Activated naive CD4-positive, alpha-beta T cell treated with anti-CD3 and anti-CD28 coated beads for 36 hours (primary cell): ENCODE data around the gene GRIK2. TPM values are rescaled to one million over a fixed set of nuclear protein-coding genes. Genes with fewer than 3 reads are reported as not detected.

Source experiments
- CTCF ChIA-PET: fragments of 350-600 bp; sonication (Branson Sonifier 250); formaldehyde crosslinking; loops from one replicate; lab custom pipeline; 2021; ENCODE audit warnings: antibody characterized with exemption; lab: Charles Lee
- DNase-seq: peaks from one replicate; pipeline ENCODE4 v3.0.0-alpha.2; 2020
- H3K27ac Mint-ChIP-seq: one replicate; pipeline ENCODE4 v1.8.0; 2021; ENCODE audit warnings: mild to moderate bottlenecking, mixed read lengths
- H3K27me3 Mint-ChIP-seq: one replicate; pipeline ENCODE4 v1.8.0; 2021; ENCODE audit warnings: low read depth, mixed read lengths
- H3K36me3 Mint-ChIP-seq: one replicate; pipeline ENCODE4 v1.8.0; 2021; ENCODE audit warnings: low read depth, mixed read lengths
- H3K4me1 Mint-ChIP-seq: one replicate; pipeline ENCODE4 v1.8.0; 2021; ENCODE audit warnings: low read depth, mixed read lengths
- H3K4me3 Mint-ChIP-seq: one replicate; pipeline ENCODE4 v1.8.0; 2021; ENCODE audit warnings: mild to moderate bottlenecking, moderate library complexity, mixed read lengths
- H3K9me3 Mint-ChIP-seq: one replicate; pipeline ENCODE4 v1.8.0; 2021; ENCODE audit warnings: mixed read lengths
- intact Hi-C: fragments of 100-400 bp; cut with micrococcal nuclease; formaldehyde crosslinking; loops from one replicate; pipeline ENCODE4 v1.15.1; 2023
- total RNA-seq, 2 experiments: library from RNA; stranded (reverse); gene quantifications; one replicate each; pipeline ENCODE4 v1.2.3, GENCODE V29; 2021

The GRIK2 gene
- total RNA-seq, 2 experiments from 2014 or later, result not detected

DNA sequence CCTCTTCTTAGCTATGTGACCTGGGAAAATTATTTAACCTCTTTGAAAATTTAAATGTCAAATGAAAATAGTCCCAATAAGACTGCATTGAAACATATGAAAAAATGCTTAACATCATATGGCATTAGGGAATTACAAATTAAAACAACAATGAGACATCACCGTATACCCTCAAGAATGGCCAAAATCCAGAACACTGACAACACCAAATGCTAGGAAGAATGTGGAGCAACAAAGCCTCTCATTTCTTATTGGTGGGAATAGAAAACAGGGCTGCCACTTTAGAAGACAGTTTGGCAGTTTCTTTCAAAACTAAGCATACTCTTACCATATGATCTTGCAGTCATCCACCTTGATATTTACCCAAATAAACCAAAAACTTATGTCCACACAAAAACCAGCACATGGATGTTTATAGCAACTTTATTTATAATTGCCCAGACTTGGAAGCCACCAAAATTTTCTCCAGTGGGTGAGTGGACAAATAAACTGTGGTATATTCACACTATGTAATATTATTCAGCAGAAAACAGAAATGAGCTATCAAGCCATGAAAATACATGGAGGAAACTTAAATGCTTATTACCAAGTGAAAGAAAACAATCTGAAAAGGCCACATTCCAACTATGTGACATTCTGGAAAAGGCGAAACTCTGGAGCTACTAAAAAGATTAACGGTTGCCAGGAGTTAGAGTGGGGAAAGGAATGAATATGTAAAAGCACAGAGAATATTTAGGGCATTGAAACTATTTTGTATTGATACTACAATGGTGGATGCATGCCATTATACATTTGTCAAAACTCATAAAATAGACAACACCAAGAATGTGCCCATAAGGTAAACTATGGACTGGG lies 459.9 kb downstream of the GRIK2 start:
- Mint-ChIP-seq H3K27ac (no peak overlapping the region), H3K9me3 (no peaks in the 10 kb centered on the region), H3K4me1 (no peaks in the 10 kb centered on the region), H3K27me3 (no peaks in the 10 kb centered on the region), H3K4me3 (no peak overlapping the region), H3K36me3 (no peaks in the 10 kb centered on the region)
- intact Hi-C loops, result no loop called here
- CTCF ChIA-PET, result interaction anchor here (0.6 kb wide), 1 partner anchor 48 kb away, joined by 3 read pairs; no protein-coding TSS in a partner anchor
- DNase-seq, result no peak

DNA sequence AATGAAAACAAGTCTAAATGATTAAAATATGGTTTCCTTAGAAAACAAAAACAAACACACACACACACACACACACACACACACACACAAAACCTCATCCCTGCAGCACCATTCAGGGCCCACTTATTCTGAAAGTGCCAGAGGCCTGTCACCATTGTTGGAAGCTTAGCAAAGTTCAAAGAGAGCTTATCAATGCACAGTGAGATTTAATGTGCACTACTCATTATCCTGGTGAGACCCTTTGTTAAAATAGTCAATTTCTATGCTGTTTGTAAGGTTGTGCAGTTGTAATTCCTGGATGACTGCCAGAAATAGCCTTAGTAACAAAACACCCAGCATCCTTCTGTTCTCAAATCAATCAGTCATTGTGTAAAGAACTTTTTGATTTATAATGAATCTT lies 482.9 kb downstream of the GRIK2 start:
- CTCF ChIA-PET, result no interaction called here
- intact Hi-C loops, result no loop called here

DNA sequence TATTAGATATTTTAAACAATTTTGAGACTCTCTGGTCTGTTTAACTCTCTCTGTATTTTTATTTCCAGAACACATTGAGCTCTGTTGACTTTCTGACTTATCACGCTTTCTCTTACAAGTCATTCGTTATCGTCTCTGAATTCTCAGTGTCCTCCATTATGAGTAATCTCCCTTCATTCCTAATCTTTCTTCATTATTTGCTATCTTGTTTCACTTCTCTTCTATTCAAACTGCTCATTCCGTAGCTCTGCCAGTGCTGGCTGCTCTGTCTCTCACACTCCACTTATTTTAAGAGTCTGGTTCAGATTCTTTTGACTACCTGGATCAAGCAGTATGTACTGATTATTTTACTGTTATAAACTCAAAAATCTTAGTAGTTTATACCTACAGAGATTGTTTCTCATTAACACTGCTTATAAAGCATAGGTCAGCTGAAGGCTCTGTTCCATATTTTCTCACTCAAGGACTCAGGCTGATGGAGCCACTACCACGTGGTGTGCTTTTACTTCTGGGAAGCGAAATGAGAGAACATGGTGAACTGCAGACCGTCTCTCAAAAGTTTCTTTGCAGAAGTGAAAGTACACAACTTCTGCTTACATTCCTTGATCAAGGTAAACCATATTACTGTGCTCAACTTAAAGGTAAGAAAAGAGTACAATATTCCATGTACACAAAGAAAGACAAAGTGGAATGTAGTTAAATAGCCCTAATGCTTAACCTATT lies 485.2 kb downstream of the GRIK2 start:
- Mint-ChIP-seq H3K36me3 (no peaks in the 10 kb centered on the region), H3K9me3 (peaks cover 7% of the 10 kb centered on the region), H3K27me3 (no peaks in the 10 kb centered on the region), H3K4me3 (no peak overlapping the region), H3K27ac (no peak overlapping the region), H3K4me1 (no peaks in the 10 kb centered on the region)
- no peak for DNase-seq
- CTCF ChIA-PET, result no interaction called here
- intact Hi-C loops, result no loop called here

More for the DNA sequence above, 482.9 kb downstream of the GRIK2 start:
- Mint-ChIP-seq H3K4me3 (no peak overlapping the region), H3K27ac (no peak overlapping the region), H3K36me3 (no peaks in the 10 kb centered on the region), H3K9me3 (peaks cover 10% of the 10 kb centered on the region), H3K27me3 (no peaks in the 10 kb centered on the region), H3K4me1 (no peaks in the 10 kb centered on the region)
- no peak for DNase-seq

DNA sequence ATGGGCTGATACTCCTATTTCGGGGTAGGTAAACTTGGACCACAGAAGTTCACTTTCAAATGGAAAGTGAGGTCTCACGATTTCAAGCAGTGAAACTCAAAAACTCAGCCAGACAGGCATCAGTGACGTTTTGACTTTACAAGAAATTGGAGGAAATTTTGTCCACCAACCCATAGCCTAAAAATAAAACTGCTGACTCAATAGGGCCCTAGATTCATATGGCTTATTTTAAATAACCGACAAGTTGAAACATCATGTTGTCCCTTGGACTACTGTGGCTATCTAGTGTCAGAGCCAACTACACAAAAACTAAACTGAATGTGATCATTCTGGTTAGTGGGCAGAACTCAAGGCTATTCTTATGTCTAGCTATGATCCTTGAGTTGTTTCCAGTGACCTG lies 486.3 kb downstream of the GRIK2 start:
- CTCF ChIA-PET, result no interaction called here
- H3K4me1 Mint-ChIP-seq, result no peaks in the 10 kb centered on the region
- peaks cover 5% of the 10 kb centered on the region for H3K9me3 Mint-ChIP-seq
- H3K27ac Mint-ChIP-seq, result no peak overlapping the region
- no peak for DNase-seq
- H3K27me3 Mint-ChIP-seq, result no peaks in the 10 kb centered on the region
- no peaks in the 10 kb centered on the region for H3K36me3 Mint-ChIP-seq
- H3K4me3 Mint-ChIP-seq, result no peak overlapping the region
- intact Hi-C loops, result no loop called here

DNA sequence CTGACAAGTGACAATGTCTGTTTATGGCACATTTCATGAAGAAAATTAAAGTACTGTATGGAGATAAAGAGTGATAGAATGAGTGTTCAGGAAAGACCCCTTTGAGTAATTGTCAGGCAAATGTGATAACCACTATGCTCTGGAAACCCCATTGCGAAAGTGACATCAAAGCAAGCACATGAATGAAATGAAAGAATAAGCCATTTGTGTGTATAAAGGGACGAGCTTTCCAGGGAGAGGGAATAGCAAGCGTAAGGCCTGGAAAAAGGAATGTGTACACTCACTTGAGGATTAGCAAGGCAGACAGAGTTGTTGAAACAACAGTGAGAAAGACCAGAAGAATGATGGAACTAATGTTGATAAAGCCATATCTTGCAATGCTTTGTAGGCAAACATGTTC lies 490.0 kb downstream of the GRIK2 start:
- Mint-ChIP-seq H3K4me3 (no peak overlapping the region), H3K27me3 (no peaks in the 10 kb centered on the region), H3K4me1 (no peaks in the 10 kb centered on the region), H3K36me3 (no peaks in the 10 kb centered on the region), H3K27ac (no peak overlapping the region), H3K9me3 (peaks cover 1% of the 10 kb centered on the region)
- intact Hi-C loops, result no loop called here
- DNase-seq, result no peak
- CTCF ChIA-PET, result no interaction called here

DNA sequence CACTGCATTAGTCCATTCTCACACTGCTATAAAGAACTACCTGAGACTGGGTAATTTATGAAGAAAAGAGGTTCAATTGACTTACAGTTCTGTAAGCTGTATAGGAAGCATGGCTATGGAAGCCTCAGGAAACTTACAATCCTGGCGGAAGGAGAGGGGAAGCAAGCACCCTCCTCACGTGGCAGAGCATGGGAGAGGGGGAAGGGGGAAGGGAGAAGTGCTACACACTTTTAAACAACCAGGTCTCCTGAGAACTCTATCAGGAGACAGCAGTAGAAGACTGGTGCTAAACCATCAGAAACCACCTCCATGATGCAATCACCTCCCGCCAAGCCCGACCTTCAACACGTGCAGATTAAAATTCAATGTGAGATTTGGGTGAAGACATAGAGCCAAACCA lies 494.0 kb downstream of the GRIK2 start:
- H3K4me1 Mint-ChIP-seq, result no peaks in the 10 kb centered on the region
- H3K4me3 Mint-ChIP-seq, result no peak overlapping the region
- H3K36me3 Mint-ChIP-seq, result no peaks in the 10 kb centered on the region
- peaks cover 1% of the 10 kb centered on the region for H3K9me3 Mint-ChIP-seq
- H3K27me3 Mint-ChIP-seq, result no peaks in the 10 kb centered on the region
- no peak for DNase-seq
- intact Hi-C loops, result no loop called here
- no peak overlapping the region for H3K27ac Mint-ChIP-seq
- CTCF ChIA-PET, result no interaction called here

DNA sequence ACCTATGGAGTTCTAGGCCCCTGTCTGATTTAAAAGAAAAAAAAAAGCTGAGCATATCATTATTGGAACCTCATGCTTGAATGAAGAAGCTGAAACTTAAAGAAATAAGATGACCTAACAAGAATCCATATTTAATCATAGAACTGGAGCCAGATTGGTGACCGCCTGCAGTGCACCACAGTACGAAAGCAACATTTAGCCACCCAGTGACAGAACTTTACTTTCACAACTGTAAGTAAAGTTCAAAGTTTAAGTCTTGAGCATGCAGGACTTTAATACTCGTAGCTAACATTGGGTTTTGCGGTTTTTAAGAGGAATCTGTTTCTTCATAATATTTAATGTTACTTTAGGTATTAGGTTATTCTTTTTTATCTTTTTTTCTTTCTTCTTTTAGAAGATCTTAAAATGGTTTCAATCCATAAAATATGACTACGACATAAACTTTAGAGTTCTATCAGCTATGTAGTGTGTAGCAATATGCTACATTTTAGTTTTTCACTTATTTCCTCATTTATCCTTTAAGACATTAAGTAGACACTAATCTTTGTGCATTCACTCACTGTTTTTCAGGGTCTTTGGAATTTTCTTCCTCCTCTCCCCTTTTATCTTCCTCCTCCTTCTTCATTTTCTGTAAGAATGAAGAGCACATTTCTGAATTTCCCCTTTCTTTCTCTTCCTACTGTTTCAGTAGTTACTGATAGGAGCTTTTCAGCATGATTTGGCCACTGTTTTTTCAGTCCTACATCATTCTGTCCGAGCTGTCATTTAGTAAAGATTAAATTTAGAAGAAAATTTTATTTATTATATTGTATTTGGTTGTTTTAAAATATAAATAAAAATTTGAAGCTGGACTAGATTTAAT lies 514.1 kb downstream of the GRIK2 start:
- Mint-ChIP-seq H3K4me1 (no peaks in the 10 kb centered on the region), H3K27me3 (no peaks in the 10 kb centered on the region), H3K4me3 (no peak overlapping the region), H3K9me3 (no peaks in the 10 kb centered on the region), H3K36me3 (no peaks in the 10 kb centered on the region), H3K27ac (no peak overlapping the region)
- no peak for DNase-seq
- CTCF ChIA-PET, result no interaction called here
- intact Hi-C loops, result no loop called here

DNA sequence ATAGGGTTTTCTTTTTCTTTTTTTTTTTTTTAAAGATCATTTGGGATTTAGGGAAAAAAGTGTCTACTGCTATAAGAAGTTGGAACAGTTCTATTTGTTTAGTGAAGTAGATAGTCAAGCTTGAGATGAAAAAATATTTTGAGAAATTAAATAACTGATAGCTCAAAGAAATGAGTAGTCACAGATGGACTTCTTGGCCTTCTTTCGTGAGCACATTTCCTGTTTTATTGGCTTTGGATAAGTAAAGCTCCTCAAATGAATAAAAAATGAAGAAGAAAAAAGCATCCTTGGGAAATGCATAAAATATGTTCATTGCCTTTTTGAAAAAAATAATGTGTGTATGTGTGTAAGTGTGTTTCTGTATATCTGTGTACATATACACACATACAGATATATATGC lies 515.9 kb downstream of the GRIK2 start:
- Mint-ChIP-seq H3K4me3 (no peak overlapping the region), H3K36me3 (no peaks in the 10 kb centered on the region), H3K27me3 (no peaks in the 10 kb centered on the region), H3K27ac (no peak overlapping the region), H3K4me1 (no peaks in the 10 kb centered on the region), H3K9me3 (no peaks in the 10 kb centered on the region)
- CTCF ChIA-PET, result no interaction called here
- intact Hi-C loops, result no loop called here
- DNase-seq, result no peak

DNA sequence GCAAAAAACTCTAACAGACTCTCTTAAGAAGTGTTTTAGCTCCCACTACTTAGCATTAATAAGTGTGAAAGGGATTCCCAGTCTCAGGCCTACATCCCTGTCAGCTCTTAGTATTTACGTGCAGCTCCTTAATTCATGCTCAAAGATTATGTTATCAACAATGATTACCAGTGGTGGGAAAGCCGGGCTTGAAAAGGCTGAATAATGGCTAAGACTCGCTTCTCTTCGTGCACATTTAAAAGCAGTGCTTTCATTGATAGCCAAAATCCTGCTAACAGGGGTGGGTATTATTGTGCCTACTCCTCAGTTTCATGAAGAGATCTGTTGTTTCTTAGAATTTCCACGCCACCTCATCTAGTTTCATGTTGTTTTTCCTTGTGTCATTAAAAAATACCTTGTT lies 518.8 kb downstream of the GRIK2 start:
- Mint-ChIP-seq H3K27ac (no peak overlapping the region), H3K9me3 (no peaks in the 10 kb centered on the region), H3K27me3 (no peaks in the 10 kb centered on the region), H3K4me3 (no peak overlapping the region), H3K36me3 (no peaks in the 10 kb centered on the region), H3K4me1 (no peaks in the 10 kb centered on the region)
- intact Hi-C loops, result no loop called here
- CTCF ChIA-PET, result no interaction called here
- DNase-seq, result no peak

DNA sequence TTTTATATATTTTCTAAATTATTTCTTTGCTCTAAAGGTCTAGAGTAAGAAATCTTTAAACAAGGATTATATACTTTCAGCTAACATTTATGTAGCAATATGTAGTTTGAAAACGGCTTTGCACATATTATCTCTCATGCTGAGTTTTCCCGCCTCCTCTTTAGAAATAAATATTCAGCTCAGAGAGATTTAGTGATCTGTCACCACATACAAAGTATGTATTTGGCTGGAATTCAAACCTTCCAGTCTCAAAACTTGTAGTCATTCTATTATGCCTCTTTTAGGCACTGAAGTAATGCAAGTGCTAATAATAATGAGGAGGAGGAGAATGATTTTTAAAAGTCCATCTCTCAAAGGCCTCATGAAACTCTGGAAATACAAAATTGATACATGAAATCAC lies 525.0 kb downstream of the GRIK2 start:
- peaks cover 2% of the 10 kb centered on the region for H3K9me3 Mint-ChIP-seq
- no peaks in the 10 kb centered on the region for H3K27me3 Mint-ChIP-seq
- H3K4me3 Mint-ChIP-seq, result no peak overlapping the region
- H3K27ac Mint-ChIP-seq, result no peak overlapping the region
- no peaks in the 10 kb centered on the region for H3K36me3 Mint-ChIP-seq
- intact Hi-C loops, result no loop called here
- H3K4me1 Mint-ChIP-seq, result no peaks in the 10 kb centered on the region
- DNase-seq, result no peak
- CTCF ChIA-PET, result no interaction called here

DNA sequence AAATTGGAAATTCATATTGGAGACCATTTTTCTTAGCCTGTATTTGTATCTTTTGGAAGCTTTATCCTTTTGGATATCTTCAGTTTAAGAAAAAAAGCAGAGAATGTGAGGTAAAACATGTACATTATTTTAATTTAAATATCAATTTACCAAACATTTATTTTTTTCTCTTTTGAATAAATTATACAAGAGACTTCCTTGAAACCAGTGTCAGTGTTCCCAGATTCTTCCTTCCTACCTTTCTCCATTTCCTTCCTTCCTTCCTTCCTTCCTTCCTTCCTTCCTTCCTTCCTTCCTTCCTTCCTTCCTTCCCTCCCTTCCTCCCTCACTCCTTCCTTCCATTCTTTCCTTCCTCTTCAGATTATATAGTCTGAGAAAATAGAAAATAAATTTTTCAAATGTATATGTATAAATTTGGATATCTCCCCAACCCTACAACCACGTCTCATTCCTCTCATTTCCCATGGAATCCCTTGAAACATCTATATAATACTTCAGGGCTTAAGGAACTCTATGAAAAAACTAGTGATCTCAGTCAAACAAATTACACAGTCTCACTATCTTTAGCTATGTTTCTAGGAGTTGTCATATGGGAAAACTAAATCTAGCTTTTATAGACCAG lies 528.4 kb downstream of the GRIK2 start:
- CTCF ChIA-PET, result interaction anchor here (0.8 kb wide), 1 partner anchor 471 kb away, joined by 4 read pairs; no protein-coding TSS in a partner anchor
- H3K9me3 Mint-ChIP-seq, result peaks cover 2% of the 10 kb centered on the region
- no peaks in the 10 kb centered on the region for H3K4me1 Mint-ChIP-seq
- no peaks in the 10 kb centered on the region for H3K27me3 Mint-ChIP-seq
- no peak overlapping the region for H3K4me3 Mint-ChIP-seq
- intact Hi-C loops, result no loop called here
- no peaks in the 10 kb centered on the region for H3K36me3 Mint-ChIP-seq
- no peak for DNase-seq
- H3K27ac Mint-ChIP-seq, result no peak overlapping the region
